Adrenal gland (tissue), 12 donors: ENCODE measurements around the gene CEP250. TPM values are rescaled to one million over a fixed set of nuclear protein-coding genes. Genes with fewer than 3 reads are reported as not detected.

ENCODE experiments used
- DNase-seq, 7 donors: peaks; one replicate each; pipeline ENCODE4 v3.0.0-alpha.2; 2019 to 2020
- H3K27ac ChIP-seq, 5 donors: fragments of 200-600 bp; sonication (generic) in 4 of 5; 1 replicate in 3 of 5; 2 replicates in 2 of 5; pipeline versions ENCODE4 v1.5.1 to v1.8.0; 2016 to 2020; ENCODE audit warnings: mild to moderate bottlenecking in 1 of 5
- H3K27me3 ChIP-seq: fragments of 200-600 bp; 2 replicates; pipeline ENCODE4 v1.8.0; 2021
- H3K36me3 ChIP-seq, 2 donors: fragments of 200-600 bp; replicated peaks in 1 of 2; 1 replicate in 1 of 2; 2 replicates in 1 of 2; pipeline versions ENCODE4 v1.5.1 to v1.8.0; 2018 to 2022
- H3K4me1 ChIP-seq, 2 donors: fragments of 200-600 bp; replicated peaks in 1 of 2; 1 replicate in 1 of 2; 2 replicates in 1 of 2; pipeline versions ENCODE4 v1.5.1 to v1.8.0; 2018 to 2021
- H3K4me3 ChIP-seq, 4 donors: fragments of 200-600 bp; sonication (generic) in 3 of 4; one replicate each; pipeline ENCODE4 v1.5.1; 2016 to 2018
- H3K9me3 ChIP-seq, 3 donors: fragments of 200-600 bp; sonication (generic) in 1 of 3; replicated peaks in 1 of 3; 1 replicate in 2 of 3; 2 replicates in 1 of 3; pipeline versions ENCODE4 v1.5.1 to v1.8.0; 2016 to 2021
- POLR2A ChIP-seq, 2 donors: fragments of 450-650 bp; IDR thresholded peaks; one replicate each; pipeline ENCODE4 v1.6.1; 2017; ENCODE audit warnings: antibody characterized with exemption in 2 of 2, mild to moderate bottlenecking in 2 of 2, moderate library complexity in 1 of 2
- WGBS, 4 donors: extraction: QIAGEN DNeasy Blood & Tissue Kit in 2 of 4; methylation state at CpG; one replicate each; pipeline versions ENCODE4 v1.1.5 to v1.1.7; 2013 to 2017; 5-methylcytosine and 5-hydroxymethylcytosine counted together
- intact Hi-C, 2 donors: fragments of 100-400 bp; cut with DNase I; formaldehyde crosslinking; loops; one replicate each; pipeline versions ENCODE4 v1.14.1 to v1.15.0; 2022 to 2023
- microRNA counts, 2 donors: library from miRNA; unstranded; fragments of <30 nt; microRNA quantifications; one replicate each; lab custom pipeline; 2016
- microRNA-seq, 3 donors: library from miRNA; unstranded; fragments of <30 nt; microRNA quantifications; one replicate each; pipeline ENCODE4, GENCODE V29; 2017 to 2020
- polyA plus RNA-seq, 3 donors: library from polyadenylated mRNA; stranded (reverse); fragments of 200-250 nt in 2 of 3; fragments of 350-450 nt in 1 of 3; fragmentation: Illumina TruSeq in 1 of 3; extraction: RNeasy Lipid Tissue Mini Kit (QIAGEN cat#74804) in 1 of 3; gene quantifications; one replicate each; pipeline ENCODE4 v1.2.3, GENCODE V29; 2013 to 2014
- small RNA-seq, 2 donors: library from RNA; depleted of rRNA; stranded (forward); fragments of <200 nt; gene quantifications; one replicate each; pipeline ENCODE3, GENCODE V24; 2016
- total RNA-seq, 9 donors: library from RNA; depleted of rRNA in 4 of 9; stranded (reverse); fragments of >200 nt in 4 of 9; fragments of 120-200 nt in 1 of 9; fragmentation: NEBNext Ultra II Directional in 1 of 9; extraction: Animal tissue kit (Norgen Biotek cat#: 25700) in 1 of 9; gene quantifications; one replicate each; pipeline versions ENCODE4 v1.1.0 to v1.2.4, GENCODE V29; 2013 to 2023
- TF ChIP-seq, protein P1 (sequence below), 6 experiments: fragments of 450-650 bp in 4 of 6; fragments of 200-600 bp in 2 of 6; sonication (generic) in 1 of 6; IDR thresholded peaks; 1 replicate in 5 of 6; 2 replicates in 1 of 6; pipeline versions ENCODE4 v1.5.1 to v1.8.0; 2016 to 2021; ENCODE audit warnings: antibody characterized with exemption in 6 of 6, mild to moderate bottlenecking in 2 of 6, moderate library complexity in 1 of 6
- donor health status: healthy with polysubstance abuse.
- donor health status: Bipolar disorder and iron deficiency.
- donor health status: DM: yes; HTN: yes; CAD: no.
- donor health status: DM: no; HTN: no; CAD: no.
- donor health status: DM: no; HTN: no; CAD: no.
- donor health status: DM: yes; HTN: yes; CAD: no.

The CEP250 gene
- total and polyA plus RNA-seq, 12 donors = 12.6 to 49.8 (median 26.0) TPM

DNA sequence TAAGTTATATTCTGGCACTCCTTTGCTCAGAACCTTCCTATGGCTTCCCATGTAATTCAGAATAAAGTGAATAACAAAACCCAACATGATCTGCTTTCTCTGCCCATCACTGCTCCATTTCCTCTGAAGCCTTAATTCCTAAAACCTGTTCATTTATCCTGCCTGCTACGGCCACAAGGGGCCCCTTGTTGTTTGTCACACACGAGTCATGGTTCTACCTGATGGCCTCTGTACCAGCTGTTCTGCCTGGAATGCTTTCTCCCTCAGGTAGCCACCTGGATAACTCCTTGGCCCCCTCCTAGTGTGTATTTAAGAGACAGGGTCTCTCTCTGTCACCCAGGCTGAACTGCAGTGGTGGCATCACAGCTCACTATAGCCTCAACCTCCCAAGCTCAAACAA lies 113.2 kb downstream of the CEP250 start:
- no peaks in the 10 kb centered on the region for H3K27me3 ChIP-seq
- DNase-seq = no peak
- H3K4me3 ChIP-seq = no peak overlapping the region
- no peaks in the 10 kb centered on the region for H3K9me3 ChIP-seq
- WGBS, 4 donors = 27 to 44% (median 37%) methylated on average over 2 of the region's 2 CpGs
- TF ChIP-seq, protein P1, sequence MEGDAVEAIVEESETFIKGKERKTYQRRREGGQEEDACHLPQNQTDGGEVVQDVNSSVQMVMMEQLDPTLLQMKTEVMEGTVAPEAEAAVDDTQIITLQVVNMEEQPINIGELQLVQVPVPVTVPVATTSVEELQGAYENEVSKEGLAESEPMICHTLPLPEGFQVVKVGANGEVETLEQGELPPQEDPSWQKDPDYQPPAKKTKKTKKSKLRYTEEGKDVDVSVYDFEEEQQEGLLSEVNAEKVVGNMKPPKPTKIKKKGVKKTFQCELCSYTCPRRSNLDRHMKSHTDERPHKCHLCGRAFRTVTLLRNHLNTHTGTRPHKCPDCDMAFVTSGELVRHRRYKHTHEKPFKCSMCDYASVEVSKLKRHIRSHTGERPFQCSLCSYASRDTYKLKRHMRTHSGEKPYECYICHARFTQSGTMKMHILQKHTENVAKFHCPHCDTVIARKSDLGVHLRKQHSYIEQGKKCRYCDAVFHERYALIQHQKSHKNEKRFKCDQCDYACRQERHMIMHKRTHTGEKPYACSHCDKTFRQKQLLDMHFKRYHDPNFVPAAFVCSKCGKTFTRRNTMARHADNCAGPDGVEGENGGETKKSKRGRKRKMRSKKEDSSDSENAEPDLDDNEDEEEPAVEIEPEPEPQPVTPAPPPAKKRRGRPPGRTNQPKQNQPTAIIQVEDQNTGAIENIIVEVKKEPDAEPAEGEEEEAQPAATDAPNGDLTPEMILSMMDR (IDR thresholded peaks at IDR 0.05) = no peak
- no peak for TF ChIP-seq POLR2A (IDR thresholded peaks at IDR 0.05)
- H3K27ac ChIP-seq = no peak overlapping the region
- no peaks in the 10 kb centered on the region for H3K36me3 ChIP-seq
- intact Hi-C loops = no loop called here
- H3K4me1 ChIP-seq = no peaks in the 10 kb centered on the region

MicroRNA genes within 50 kb of the gene (microRNA counts, 767-probe panel; counts per million panel counts)
- microRNA hsa-miR-1289 (lab: Ali Mortazavi, UCI) = 0 counts per million in 2 donors

Small RNA genes within 50 kb of the gene (microRNA-seq; reads per million reads assigned to microRNA genes)
- 0 reads per million in 3 donors for gene MIR1289-1

Small RNA genes within 50 kb of the gene (small RNA-seq; reads per million reads assigned to genes)
- 0 reads per million in 2 donors for gene MIR1289-1

Other genes with a start within 250 kb of the CEP250 start
- 1 to 10 TPM in 7 of 9 donors, under 1 TPM in 2; 0.09 to 2.3 (median 1.3) TPM for gene MMP24, start 228.9 kb upstream of the CEP250 start, total RNA-seq
- 1 to 10 TPM; 1.0 to 1.6 (median 1.4) TPM for gene MMP24, start 228.9 kb upstream of the CEP250 start, polyA plus RNA-seq
- gene MMP24OS, start 177.5 kb upstream of the CEP250 start, total RNA-seq = 100 to 1,000 TPM in 2 of 9 donors, 10 to 100 TPM in 7; 24.8 to 141 (median 54.9) TPM
- gene MMP24OS, start 177.5 kb upstream of the CEP250 start, polyA plus RNA-seq = 100 to 1,000 TPM in 2 of 3 donors, 10 to 100 TPM in 1; 72.3 to 150 (median 144) TPM
- 100 to 1,000 TPM in 5 of 9 donors, 10 to 100 TPM in 4; 56.7 to 263 (median 116) TPM for gene EIF6, start 170.8 kb upstream of the CEP250 start, total RNA-seq
- 100 to 1,000 TPM in 2 of 3 donors, 10 to 100 TPM in 1; 85.4 to 145 (median 112) TPM for gene EIF6, start 170.8 kb upstream of the CEP250 start, polyA plus RNA-seq
- under 1 TPM in 1 of 9 donors, not detected in 8; 0.11 TPM for gene FAM83C, start 163.2 kb upstream of the CEP250 start, total RNA-seq
- under 1 TPM in 1 of 3 donors, not detected in 2; 0.03 TPM for gene FAM83C, start 163.2 kb upstream of the CEP250 start, polyA plus RNA-seq
- gene UQCC1, start 43.6 kb upstream of the CEP250 start, total RNA-seq = 100 to 1,000 TPM in 1 of 9 donors, 10 to 100 TPM in 8; 37.2 to 100 (median 83.4) TPM
- gene UQCC1, start 43.6 kb upstream of the CEP250 start, polyA plus RNA-seq = 10 to 100 TPM; 31.0 to 60.1 (median 35.3) TPM
- under 1 TPM in 4 of 9 donors, not detected in 5; 0.16 to 0.28 (median 0.21) TPM for gene GDF5, start 17.4 kb upstream of the CEP250 start, total RNA-seq
- under 1 TPM in 2 of 3 donors, not detected in 1; 0.13 to 0.16 TPM for gene GDF5, start 17.4 kb upstream of the CEP250 start, polyA plus RNA-seq
- gene C20orf173, start 74.1 kb downstream of the CEP250 start, total RNA-seq = not detected
- gene C20orf173, start 74.1 kb downstream of the CEP250 start, polyA plus RNA-seq = not detected
- 100 to 1,000 TPM; 233 to 386 (median 275) TPM for gene ERGIC3, start 86.5 kb downstream of the CEP250 start, total RNA-seq
- 100 to 1,000 TPM; 217 to 351 (median 221) TPM for gene ERGIC3, start 86.5 kb downstream of the CEP250 start, polyA plus RNA-seq
- 10 to 100 TPM in 6 of 9 donors, 1 to 10 TPM in 3; 5.1 to 32.0 (median 14.3) TPM for gene SPAG4, start 160.2 kb downstream of the CEP250 start, total RNA-seq
- gene SPAG4, start 160.2 kb downstream of the CEP250 start, polyA plus RNA-seq = 10 to 100 TPM in 2 of 3 donors, 1 to 10 TPM in 1; 2.7 to 15.4 (median 12.5) TPM
- 100 to 1,000 TPM in 7 of 9 donors, 10 to 100 TPM in 2; 66.8 to 233 (median 156) TPM for gene CPNE1, start 209.3 kb downstream of the CEP250 start, total RNA-seq
- gene CPNE1, start 209.3 kb downstream of the CEP250 start, polyA plus RNA-seq = 100 to 1,000 TPM in 2 of 3 donors, 10 to 100 TPM in 1; 63.9 to 464 (median 428) TPM
- gene RBM12, start 209.3 kb downstream of the CEP250 start, total RNA-seq = 10 to 100 TPM; 18.9 to 98.6 (median 57.7) TPM
- gene RBM12, start 209.3 kb downstream of the CEP250 start, polyA plus RNA-seq = 10 to 100 TPM in 2 of 3 donors, 1 to 10 TPM in 1; 7.7 to 93.5 (median 13.1) TPM
- gene NFS1, start 243.8 kb downstream of the CEP250 start, total RNA-seq = 100 to 1,000 TPM in 6 of 9 donors, 10 to 100 TPM in 3; 40.1 to 129 (median 114) TPM
- 10 to 100 TPM; 60.3 to 97.1 (median 73.1) TPM for gene NFS1, start 243.8 kb downstream of the CEP250 start, polyA plus RNA-seq
- gene ROMO1, start 243.8 kb downstream of the CEP250 start, total RNA-seq = 100 to 1,000 TPM; 154 to 477 (median 256) TPM
- gene ROMO1, start 243.8 kb downstream of the CEP250 start, polyA plus RNA-seq = 1,000 to 10,000 TPM in 1 of 3 donors, 100 to 1,000 TPM in 1, 10 to 100 TPM in 1; 50.1 to 1,321 (median 664) TPM